Stimulated activated CD4-positive, alpha-beta T cell treated with anti-CD3 and anti-CD28 coated beads, Interleukin-15, amount 100 ng/mL, for 1 hour (primary cell): Measurements from ENCODE around the gene ITPK1.
A peak's percentile ranks its signal among the peaks of the same experiment; 100 is the strongest.

Source experiments
- DNase-seq, 2 donors: peaks; one replicate each; pipeline ENCODE4 v3.0.0-alpha.2; 2020; ENCODE audit warnings: low read depth in 1 of 2, low spot score in 1 of 2

The ITPK1 gene

DNA sequence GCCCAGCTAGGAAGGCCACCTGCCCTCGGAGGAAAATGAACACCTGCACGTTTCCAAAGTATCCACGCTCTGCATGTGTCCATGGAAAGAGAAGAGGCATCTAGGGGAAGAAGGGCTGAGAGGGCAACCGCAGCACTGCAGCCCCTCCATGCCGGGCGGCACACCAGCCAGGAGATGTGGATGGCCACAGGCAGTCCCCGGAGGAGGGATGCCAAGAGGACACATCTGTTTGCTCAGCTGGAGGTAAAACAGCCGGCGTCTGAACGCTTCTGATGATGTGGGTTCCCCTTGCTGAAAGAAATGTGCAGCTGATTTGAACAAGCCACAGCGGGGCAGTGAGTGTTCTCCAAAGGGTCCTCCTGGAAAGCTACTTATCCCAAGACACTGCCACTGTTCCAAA lies 158.8 kb downstream of the ITPK1 start:
- DNase-seq = no peak

DNA sequence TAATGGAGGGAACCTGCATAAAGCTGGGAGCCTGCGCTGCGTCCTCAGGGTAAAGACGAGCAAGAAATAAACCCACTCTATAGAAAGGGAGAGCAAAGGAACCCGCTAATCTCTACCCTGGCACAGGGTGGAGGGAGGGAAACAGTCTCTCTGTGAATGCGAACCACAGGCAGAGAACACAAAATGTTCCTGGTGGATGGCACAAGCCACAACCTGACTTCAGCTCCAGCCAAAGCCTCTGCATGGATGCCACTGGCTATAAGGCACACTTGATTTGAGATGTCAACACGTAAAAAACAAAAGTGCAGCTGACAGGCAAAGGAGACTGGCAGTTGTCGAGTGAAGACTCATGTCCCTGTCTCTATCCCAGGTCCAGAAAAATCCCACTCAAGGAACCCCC lies 160.3 kb downstream of the ITPK1 start:
- no peak for DNase-seq

DNA sequence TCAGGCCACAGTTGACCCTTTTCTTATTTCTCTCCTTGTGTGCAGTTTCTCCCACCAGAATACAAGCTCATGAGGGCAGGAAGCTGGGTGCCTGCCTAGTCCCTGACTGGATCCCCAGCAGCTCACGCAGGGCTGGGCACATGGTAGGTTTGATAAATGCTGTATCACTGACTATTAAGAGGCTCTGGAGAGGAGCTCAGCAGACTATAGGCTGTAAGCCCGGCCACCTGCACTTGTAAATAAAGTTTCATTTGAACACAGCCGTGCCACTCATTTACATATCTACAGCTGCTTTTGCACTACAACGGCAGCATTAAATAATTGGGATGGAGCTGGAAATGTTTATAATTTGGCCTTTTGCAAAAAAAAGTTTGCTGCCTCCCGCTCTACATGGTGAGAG lies 160.8 kb downstream of the ITPK1 start:
- DNase-seq = no peak

DNA sequence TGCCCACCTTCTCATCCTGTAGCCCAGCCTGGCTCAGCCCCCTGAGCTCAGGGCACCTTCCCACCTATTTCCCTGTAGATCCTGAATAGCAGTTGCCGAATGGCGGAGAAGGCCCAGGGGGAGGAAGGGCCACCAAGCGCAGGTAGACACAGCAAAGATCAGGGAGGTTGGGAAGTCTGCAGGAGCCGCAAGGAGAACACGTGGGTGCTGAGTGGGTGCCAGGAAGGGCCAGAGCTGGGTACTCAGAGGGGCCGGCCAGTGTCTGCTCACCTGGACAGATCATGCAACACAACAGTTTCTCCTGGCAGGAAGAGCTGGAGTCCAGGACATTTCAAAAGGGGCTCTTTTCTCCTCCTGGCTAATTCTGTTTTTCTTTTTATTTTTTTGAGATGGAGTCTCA lies 162.2 kb downstream of the ITPK1 start:
- DNase-seq = no peak

DNA sequence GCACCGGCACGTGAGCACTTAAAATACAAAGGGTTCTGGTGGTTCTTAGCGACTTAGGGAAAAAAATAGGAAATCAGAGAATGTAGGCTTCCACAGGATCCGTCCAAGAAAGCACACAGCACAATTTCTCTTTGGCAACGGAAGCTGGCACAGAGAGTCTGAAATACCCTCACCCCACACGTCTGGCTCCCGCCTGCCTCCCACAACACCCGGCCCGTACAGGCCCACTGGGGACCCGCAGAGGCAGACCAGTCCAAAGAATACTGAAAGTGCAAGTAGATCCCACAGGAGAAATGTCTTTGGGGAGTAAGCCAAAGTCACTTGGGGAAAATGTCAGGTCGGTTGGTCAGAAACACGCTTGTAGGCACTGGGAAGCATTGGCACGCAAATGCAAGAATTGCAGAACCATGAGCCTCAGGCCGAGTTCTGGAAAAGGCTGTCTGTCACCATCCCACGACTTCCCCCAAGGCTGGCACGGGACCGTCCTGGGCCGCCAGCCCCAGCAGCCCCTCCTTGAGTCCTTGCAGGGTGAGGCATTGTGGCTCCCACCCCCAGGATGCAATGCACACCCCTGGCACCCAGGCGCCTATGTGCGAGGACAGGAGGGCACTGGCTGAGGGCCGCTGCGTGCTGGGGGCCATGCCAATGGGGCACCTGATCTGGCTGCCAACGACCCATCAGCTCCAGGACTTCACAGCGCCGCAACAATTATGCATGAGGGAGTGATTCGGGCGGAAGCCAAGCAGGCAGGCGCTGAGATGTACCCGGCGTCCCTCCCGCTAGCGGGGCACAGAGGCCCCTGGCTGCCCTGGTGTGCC lies 163.0 kb downstream of the ITPK1 start:
- DNase-seq = no peak

DNA sequence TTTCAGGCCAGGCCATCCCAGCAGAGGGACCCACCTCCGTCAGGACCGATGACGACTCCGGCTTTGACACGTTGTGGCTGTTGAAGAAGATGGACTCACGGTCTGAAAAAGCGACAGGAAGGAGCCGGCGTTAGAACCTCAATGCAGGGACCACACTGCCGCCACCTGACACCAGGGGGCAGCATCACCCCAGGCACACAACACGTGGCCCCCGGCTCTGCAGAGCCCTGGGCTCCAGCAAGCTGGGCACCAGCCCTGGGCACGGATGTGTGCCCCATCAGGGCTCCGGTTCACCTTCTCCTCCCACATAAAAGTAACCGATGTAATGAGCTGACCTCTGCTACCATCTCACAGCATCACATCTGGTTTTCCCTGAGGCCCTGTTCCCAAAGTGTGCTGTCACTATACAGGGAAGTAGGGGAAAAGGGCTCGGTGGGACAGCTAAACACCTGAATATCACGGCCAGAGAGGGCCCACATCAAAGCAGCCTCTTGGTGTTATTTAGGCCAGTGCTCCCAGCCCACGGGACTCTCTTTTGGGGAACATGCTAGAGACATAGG lies 163.7 kb downstream of the ITPK1 start:
- peak; percentile 59 to 76 for DNase-seq

DNA sequence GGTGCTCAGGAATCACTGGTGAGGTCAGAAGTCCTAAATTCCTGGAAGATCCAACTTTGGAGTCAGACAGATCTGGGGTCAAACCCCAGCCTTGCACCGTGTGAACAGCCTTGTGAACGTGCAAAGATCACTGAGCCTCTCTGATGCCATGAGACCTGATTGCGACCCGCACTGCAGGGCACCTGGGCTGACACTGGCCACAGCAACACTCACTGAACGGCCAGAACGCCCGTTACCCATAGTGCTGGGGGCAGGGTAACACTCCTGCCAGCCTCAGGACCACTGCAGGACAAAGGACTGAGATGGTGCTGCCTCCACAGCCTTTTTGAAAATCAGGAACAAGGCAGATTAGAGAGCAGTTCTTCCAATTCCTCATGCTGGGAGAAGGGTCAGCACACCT lies 164.5 kb downstream of the ITPK1 start:
- no peak for DNase-seq

DNA sequence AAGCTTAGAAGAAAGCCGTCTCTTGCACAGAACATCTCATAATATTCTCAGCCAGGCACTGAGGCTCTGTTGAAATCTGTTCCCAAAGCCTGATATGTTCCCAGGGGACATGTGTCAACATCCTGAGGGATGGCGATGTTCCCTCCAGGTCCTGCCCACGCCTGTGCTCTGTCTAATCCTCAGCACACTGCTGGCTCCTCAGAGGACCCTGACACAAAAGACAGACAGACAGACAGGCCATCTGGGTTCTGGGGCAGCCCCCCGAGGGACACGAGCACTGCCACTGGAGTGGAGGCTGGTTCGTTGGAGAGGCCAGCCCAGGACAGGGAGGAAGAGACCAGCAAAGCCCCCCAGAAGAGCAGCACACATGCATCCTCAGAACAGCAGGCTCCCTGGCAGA lies 165.0 kb downstream of the ITPK1 start:
- DNase-seq = no peak

DNA sequence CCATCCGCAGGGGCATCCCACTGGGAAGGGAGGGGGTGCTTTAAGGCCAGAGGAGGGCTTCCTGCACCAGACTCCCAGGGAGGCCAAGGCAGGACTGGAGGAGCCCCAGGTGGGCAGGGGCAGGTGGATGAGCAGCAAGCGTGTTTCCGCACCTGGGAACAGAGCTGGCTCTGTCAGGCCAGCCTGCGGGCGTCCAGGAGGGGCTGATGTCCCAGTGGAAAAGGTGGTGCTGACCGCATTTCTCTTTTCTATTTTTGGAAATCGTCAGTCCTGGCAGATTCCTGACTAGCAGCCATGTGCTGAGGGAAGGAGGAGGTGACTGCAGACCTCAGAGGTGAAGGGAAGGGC lies 165.6 kb downstream of the ITPK1 start:
- DNase-seq = no peak

DNA sequence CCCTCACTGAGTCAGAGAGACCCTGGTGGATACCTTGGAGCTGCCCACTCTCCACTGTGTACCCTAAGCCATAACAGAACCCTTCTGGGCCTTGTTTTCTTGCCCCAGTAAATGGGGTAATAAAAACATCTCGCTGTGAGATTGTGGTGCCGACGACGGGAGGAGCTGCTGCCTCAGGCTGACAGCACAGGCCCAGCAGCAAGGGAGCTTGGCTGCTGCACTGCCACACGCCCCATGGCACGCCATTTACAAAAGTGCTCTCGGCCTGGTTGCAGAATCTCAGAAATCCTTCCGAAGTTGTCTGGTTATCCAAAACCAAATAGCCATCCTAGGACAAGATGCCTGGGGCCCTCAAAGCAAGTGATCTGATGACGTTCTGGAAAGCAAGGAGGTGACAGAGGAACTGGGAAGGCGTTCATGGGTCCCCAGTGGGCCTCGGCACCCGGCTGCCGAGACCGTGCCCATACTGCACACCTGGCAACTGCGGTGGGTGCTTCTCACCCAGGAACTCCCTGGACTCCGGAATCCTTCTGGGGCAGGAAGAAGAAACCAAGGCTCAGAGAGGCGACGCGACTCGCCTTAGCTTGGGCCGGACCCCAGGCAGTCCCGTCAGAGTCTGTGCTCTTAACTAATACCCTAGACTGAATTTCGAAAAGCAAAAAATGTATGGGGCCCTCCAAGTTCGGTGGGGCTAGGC lies 166.1 kb downstream of the ITPK1 start:
- no peak for DNase-seq

DNA sequence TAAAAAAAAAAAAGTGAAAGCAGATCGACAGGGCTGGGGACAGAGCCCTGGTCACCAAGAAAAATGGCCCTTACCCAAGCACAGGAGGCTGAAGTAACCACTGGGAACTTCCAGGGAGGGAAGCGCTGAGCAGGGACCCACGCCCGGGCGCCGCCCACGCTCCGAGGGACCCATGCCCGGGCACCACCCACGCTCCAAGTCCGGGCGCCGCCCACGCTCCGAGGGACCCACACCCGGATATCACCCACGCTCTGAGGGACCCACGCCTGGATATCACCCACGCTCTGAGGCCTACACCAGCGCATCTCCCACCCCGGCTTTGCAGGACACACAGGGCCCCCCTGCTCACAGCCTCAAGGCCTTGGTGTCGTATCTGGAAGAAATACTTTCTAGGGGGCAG lies 167.1 kb downstream of the ITPK1 start:
- no peak for DNase-seq

DNA sequence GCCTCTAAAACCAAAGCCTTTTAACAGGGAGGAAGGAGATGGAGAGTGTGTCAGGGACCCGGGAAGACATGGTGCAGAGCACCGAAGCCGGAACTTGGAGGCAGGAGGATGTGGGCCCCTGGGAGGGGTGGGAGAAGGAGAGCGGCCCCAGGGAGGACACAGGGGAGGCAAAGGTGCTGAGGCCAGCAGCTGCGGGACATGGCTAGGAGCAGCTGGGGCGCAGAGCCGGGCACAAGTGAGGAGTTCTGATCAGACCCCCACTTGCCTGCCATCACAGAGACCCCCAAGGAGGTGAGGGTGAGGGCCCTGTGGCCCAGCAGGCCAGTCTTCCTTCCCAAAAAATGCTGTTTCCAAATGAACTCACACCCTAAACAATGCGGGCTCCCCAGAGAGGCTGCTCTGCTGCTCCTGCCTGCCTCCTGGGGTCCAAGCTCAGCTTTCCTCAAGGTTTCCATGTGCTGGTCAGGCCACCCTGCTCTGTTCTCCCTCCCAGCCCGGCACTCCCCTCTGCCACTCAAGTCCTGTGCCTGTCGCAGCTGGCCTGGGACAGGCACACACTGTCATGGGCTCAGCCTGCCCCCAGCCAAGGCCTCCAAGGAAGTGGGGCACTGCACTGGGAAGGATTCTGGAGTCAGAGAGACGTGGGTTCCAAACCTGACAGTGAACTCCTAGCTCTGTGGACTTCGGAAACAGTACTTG lies 168.7 kb downstream of the ITPK1 start:
- DNase-seq = no peak

DNA sequence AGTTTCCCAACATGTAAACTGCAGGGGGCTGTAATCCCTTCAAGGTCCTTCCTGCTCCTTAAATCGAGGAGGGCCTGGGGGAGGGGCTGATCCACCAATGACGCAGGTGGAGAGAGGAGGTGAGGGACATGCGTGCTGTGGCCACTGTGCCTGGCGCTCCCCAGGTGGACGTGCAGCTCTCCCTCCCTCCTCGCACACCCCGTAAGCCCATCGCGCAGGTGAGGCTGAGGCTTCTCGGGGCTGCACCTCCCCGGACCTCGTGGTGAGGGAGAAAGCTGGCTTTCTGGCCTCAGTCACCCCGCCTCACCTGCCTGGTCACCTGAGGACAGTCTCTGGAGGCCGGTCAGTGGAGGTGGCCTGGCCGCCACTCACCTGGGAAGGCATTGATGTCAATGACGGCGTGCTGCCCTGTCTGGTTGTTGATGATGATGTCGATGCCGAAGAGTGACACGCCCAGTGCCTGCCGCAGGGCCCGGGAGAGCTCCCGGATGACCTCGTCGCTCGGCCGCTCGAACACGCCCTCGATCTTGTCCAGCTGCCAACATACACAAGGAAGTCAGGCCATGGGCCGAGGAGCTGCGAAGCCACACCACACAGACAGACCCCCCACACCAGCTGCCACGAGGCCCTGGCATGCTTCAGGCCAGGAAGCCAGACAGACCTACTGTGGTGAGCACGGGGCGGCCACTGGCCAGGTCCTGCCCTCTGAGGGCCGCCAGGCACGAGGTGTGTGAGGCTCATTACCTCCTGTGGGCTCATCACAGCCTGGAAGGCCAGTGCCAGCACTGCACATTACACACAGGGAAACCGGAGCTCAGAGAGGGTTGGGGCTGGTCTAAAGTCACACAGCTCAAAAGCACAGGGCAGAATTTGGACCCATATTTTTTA lies 169.5 kb downstream of the ITPK1 start:
- DNase-seq = no peak

DNA sequence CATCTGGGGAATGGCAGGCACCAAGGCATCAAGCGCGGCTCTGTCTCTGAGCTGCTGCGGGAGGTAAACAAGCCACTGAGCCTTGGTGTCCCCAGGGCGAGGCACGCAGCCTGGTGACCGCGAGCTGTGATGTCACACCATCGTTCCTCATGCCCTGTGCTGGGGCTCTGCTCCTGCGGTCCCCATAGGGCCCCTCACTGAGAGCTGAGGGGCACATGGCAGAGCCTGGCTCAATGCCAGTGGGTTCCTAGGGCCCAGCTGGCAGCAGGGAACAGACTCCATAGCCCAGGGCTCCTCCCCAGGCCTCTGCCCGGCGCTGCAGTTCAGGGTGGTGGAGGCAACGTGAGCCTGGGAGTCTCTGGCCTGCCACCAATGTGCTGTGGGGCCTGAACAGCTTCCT lies 170.2 kb downstream of the ITPK1 start:
- DNase-seq = no peak

DNA sequence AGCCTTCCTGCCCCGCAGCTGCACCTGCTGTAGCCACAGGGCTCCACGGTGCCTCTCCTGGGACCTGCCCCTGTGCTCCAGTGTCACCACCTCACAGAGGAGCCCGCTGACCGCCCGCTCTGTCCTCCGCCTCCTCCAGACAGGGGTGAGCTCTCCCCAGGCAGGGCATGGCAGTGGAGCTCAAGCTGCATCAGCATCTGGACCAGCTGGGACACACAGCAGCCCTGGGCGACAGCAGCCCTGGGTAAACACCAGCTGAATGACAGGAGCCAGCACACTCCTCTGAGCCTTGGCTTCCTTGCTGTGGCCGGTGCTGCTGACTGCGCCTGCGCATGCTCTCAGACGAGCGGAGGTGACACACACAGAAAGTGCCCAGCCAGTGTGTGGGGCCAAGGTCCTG lies 170.7 kb downstream of the ITPK1 start:
- no peak for DNase-seq

DNA sequence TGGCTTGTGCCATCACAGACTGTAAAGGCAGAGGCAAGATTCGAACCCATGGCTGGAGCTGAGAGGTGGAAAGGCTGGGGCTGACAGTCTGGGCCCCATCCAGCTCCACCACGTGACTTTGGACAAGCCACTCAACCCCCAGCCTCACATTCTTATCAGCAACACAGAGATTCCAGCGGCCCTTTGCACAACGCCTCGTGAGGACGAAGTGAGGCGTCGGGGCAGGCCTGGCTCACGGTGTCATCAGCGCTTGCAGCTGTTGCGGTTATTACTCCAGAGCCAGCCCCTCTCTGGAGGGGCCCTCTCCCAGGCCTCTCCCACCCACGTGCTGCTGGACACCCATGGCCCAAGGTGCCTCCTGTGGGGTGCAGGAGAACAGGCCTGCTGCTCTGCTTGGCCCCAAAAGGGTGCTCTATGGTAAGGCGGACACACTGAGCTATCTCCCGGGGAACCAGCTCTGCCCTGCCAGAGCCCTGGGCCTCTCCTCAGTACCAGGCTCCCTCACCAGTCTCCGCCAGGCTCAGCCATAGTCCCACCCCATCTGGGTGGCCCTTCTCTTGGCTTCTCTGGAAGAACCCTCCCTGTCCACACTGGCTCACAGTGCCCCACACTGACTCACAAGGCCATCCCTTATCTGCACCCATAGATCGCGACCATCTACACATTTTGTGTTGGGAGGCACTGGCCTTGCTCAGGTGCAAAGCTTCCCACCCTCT lies 171.7 kb downstream of the ITPK1 start:
- no peak for DNase-seq

DNA sequence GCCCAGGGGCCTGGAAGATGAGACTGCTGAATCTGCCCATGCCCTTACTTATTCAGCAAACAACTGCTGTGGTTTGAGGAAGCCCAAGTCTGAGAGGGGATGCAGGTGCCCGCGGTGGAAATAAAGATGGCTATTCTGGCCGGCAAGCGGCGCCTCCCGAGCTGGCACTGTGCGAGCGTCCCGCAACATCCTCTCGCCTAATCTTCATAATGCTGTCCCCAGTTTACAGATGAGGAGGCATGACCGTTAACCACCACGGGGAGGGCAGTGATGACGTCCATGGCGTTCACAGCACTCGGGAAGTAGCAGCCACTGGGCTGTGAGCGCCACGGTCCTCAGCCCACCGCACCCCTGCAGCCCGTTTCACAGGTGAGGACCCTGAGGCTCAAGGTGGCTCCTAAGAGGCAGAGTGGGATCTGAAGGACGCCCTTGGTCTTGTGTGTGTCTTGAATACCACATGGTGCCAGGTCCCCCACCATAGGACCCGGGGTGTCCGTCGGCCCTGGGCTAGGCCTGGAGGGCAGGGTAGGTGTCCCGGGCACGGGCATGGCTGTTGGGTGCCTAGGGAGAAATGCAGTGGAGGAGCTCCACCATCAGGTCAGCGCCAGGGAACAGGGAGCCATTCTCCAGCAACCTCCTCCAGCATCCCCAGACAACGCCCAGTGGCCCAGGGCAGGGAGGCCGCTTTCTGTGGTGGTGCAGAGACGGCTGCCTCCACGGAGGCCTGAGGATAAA lies 172.6 kb downstream of the ITPK1 start:
- DNase-seq = no peak

DNA sequence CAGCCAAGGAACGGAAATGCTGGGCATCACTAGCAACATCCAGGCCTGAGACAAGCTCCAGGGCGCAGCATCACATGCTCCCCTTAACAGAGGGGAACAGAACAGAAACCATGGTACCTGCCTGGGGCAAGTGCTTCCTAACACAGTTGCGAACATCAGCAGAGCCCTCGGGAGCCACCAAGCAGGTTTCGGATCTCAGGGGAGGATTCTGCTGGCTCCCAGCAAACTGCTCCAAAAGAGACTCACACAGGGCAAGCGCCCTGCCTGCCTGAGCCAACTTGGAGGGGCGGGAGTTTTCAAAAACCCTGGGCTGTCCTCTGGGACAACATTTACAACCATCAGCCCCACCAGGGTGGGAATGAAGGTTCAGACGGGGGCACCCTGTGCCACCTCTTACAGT lies 173.1 kb downstream of the ITPK1 start:
- DNase-seq = no peak

DNA sequence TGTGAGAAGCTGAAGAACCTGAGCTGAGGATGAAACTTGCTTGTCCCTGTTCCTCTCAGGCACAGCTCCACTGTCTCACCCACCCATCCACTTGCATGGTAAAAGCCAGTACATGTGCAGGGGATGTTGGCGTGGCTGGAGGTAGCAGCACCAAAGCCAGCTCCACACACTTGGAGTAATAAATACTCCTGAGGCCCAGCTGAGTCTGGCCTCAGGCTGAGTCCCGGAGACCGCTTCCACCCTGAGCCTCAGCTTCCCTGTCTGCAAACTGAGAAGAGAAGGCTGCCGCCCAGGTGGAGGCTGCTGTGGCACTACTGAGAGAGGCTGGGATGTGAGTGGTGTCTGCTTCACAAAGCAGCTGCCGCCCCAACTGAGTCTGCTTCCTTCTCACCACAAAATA lies 173.6 kb downstream of the ITPK1 start:
- DNase-seq = no peak

DNA sequence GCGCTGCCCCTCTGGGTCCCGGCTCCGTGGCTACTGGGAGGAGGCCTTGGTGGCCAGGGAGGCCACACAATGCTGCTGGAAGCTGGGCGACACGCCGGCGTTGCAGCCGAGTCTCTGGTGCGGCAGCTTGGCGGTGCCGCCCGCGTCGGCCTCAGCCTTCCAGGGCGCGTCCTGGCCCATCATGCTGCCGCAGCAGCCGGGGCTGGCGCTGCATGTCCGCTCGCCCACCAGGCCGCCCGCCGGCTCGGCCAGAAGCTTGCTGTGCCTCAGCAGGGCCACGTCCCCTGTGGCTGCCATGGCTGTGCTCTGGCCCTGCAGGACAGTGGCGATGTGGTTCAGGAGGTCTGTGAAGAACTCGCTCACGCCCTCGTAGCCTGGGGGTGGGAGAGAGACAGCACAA lies 174.2 kb downstream of the ITPK1 start:
- DNase-seq = no peak
